Thoracic aorta (tissue), 2 donors: Measurements from ENCODE around the gene SIL1. TPM values are rescaled to one million over a fixed set of nuclear protein-coding genes. Genes with fewer than 3 reads are reported as not detected.

Experiments
- ATAC-seq: fragments of 150-250 bp; one replicate; pipeline ENCODE4 v1.8.0; 2017; ENCODE audit warnings: low read depth; ENCODE audit not compliant: insufficient number of reproducible peaks, low FRiP score
- DNase-seq: peaks from one replicate; pipeline ENCODE4 v3.0.0-alpha.2; 2020; ENCODE audit warnings: low spot score
- H3K27ac ChIP-seq, 2 donors: fragments of 200-600 bp; sonication (generic); 1 replicate in 1 of 2; 2 replicates in 1 of 2; pipeline ENCODE4 v1.5.1; 2016; ENCODE audit warnings: mild to moderate bottlenecking in 2 of 2, moderate library complexity in 2 of 2
- H3K27me3 ChIP-seq: fragments of 200-600 bp; sonication (generic); replicated peaks from 2 replicates; pipeline ENCODE4 v1.6.0; 2016; ENCODE audit warnings: mild to moderate bottlenecking; ENCODE audit not compliant: insufficient read depth
- H3K36me3 ChIP-seq: fragments of 200-600 bp; sonication (generic); one replicate; pipeline ENCODE4 v1.5.1; 2016
- H3K4me1 ChIP-seq, 2 donors: fragments of 200-600 bp; sonication (generic); 1 replicate in 1 of 2; 2 replicates in 1 of 2; pipeline versions ENCODE4 v1.5.1 to v1.6.0; 2016; ENCODE audit warnings: low read depth in 2 of 2, mild to moderate bottlenecking in 1 of 2; ENCODE audit not compliant: control insufficient read depth in 1 of 2
- H3K4me3 ChIP-seq: fragments of 200-600 bp; sonication (generic); 2 replicates; pipeline ENCODE4 v1.5.1; 2016; ENCODE audit warnings: mild to moderate bottlenecking
- H3K9me3 ChIP-seq: fragments of 200-600 bp; sonication (generic); 2 replicates; pipeline ENCODE4 v1.5.1; 2016
- total RNA-seq, 2 donors: library from RNA; depleted of rRNA; stranded (reverse); fragments of >200 nt; gene quantifications; one replicate each; pipeline versions ENCODE4 v1.1.0 to v1.2.3, GENCODE V29; 2016
- TF ChIP-seq, protein P1 (sequence below): fragments of 200-600 bp; sonication (generic); IDR thresholded peaks from one replicate; pipeline ENCODE4 v1.5.1; 2019; ENCODE audit warnings: antibody characterized with exemption

Gene SIL1
- total RNA-seq, 2 donors from 2014 or later, result 33.1 to 41.2 TPM

- H3K4me3 ChIP-seq, result no peak overlapping the region
- H3K4me1 ChIP-seq, result peaks cover 0 to 3% of the 10 kb centered on the region in 2 donors
- no peak overlapping the region for H3K27ac ChIP-seq
- ATAC-seq (no peak), DNase-seq (no peak)
- H3K36me3 ChIP-seq, result no peaks in the 10 kb centered on the region
- no peaks in the 10 kb centered on the region for H3K9me3 ChIP-seq
- TF ChIP-seq, protein P1, sequence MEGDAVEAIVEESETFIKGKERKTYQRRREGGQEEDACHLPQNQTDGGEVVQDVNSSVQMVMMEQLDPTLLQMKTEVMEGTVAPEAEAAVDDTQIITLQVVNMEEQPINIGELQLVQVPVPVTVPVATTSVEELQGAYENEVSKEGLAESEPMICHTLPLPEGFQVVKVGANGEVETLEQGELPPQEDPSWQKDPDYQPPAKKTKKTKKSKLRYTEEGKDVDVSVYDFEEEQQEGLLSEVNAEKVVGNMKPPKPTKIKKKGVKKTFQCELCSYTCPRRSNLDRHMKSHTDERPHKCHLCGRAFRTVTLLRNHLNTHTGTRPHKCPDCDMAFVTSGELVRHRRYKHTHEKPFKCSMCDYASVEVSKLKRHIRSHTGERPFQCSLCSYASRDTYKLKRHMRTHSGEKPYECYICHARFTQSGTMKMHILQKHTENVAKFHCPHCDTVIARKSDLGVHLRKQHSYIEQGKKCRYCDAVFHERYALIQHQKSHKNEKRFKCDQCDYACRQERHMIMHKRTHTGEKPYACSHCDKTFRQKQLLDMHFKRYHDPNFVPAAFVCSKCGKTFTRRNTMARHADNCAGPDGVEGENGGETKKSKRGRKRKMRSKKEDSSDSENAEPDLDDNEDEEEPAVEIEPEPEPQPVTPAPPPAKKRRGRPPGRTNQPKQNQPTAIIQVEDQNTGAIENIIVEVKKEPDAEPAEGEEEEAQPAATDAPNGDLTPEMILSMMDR, result no peak
- H3K27me3 ChIP-seq, result no peaks in the 10 kb centered on the region
Observed at GRCh38 chr5:139212486-139212885, 14.3 kb upstream of the SIL1 start.

DNA sequence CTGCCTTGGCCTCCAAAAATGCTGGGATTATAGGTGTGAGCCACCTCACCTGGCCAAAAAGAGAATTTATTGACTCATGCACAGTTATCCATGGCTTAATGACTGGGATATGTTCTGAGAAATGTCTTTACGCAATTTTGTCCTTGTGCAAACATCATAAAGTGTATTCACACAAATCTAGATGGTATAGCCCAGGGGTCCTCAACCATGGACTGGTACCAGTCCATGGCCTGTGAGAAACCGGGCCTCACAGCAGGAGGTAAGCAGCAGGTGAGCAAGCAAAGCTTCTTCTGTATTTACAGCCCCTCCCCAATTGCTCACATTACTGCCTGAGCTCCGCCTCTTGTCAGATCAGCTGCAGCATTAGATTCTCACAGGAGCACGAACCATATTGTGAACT is 12.4 kb upstream of the SIL1 start:
- Histone ChIP-seq H3K36me3 (no peaks in the 10 kb centered on the region), H3K27me3 (no peaks in the 10 kb centered on the region), H3K4me1 (no peaks in the 10 kb centered on the region), H3K4me3 (no peak overlapping the region), H3K9me3 (no peaks in the 10 kb centered on the region), H3K27ac (no peak overlapping the region)
- TF ChIP-seq, protein P1, result no peak
- no peak for DNase-seq
- no peak for ATAC-seq

GRCh38 chr5:139207297-139208000 is 9.3 kb upstream of the SIL1 start:
- Histone ChIP-seq H3K36me3 (no peaks in the 10 kb centered on the region), H3K9me3 (no peaks in the 10 kb centered on the region), H3K4me1 (no peaks in the 10 kb centered on the region), H3K27me3 (no peaks in the 10 kb centered on the region), H3K27ac (no peak overlapping the region), H3K4me3 (no peak overlapping the region)
- DNase-seq, result no peak
- TF ChIP-seq, protein P1, result no peak
- no peak for ATAC-seq

DNA sequence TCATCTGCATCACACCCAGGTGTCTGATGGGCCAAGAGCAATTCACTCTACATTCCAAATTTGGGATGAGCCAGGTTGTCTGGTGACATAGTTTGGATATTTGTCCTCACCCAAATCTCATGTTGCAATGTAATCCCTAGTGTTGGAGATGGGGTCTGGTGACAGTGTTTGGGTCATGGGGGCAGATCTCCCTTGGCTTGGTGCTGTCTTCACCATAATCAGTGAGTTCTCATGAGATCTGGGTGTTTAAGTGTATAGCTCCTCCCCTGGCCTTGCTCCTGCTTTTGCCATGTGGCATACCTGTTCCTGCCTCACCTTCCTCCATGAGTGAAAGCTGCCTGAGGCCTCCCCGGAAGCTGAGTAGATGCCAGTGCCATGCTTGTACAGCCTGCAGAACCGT is 7.4 kb upstream of the SIL1 start:
- ATAC-seq, result no peak
- no peaks in the 10 kb centered on the region for H3K4me1 ChIP-seq
- H3K4me3 ChIP-seq, result no peak overlapping the region
- TF ChIP-seq, protein P1, result no peak
- no peaks in the 10 kb centered on the region for H3K9me3 ChIP-seq
- no peak overlapping the region for H3K27ac ChIP-seq
- DNase-seq, result no peak
- H3K36me3 ChIP-seq, result no peaks in the 10 kb centered on the region
- H3K27me3 ChIP-seq, result no peaks in the 10 kb centered on the region

DNA sequence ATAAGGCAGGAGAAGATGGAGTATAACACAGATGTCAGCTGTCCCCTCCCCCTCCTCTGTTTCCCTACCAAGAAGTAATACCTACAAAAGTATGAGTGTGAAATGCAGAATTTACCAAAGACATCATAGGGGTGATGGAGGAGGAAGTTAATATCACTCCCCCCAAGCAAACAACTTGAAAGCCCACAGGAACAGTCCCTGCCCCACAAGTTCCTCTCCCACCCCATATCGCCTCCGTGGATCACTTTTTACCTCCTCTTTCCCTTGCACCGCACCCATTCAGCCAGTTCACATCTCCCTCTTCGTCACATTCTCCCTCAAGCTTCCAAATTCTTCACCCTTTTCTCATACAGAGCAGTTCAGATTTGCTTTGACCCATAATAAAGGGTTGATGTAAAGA is 7.0 kb upstream of the SIL1 start:
- H3K36me3 ChIP-seq, result no peaks in the 10 kb centered on the region
- no peaks in the 10 kb centered on the region for H3K9me3 ChIP-seq
- TF ChIP-seq, protein P1, result no peak
- H3K4me3 ChIP-seq, result no peak overlapping the region
- H3K27ac ChIP-seq, result no peak overlapping the region
- H3K4me1 ChIP-seq, result no peaks in the 10 kb centered on the region
- ATAC-seq (no peak), DNase-seq (no peak)
- no peaks in the 10 kb centered on the region for H3K27me3 ChIP-seq
